GM12873 (cell line): ENCODE results near the gene PICALM.

Experiments used
- CTCF ChIP-seq: IDR thresholded peaks from 2 replicates; pipeline ENCODE4 v1.5.1; 2012; ENCODE audit warnings: low read depth, mild to moderate bottlenecking, moderate library complexity, low read length, control low read depth; ENCODE audit not compliant: insufficient read depth; ENCODE audit errors: missing control alignments

Gene PICALM

GRCh38 chr11:85913513-85913912 is 155.4 kb downstream of the PICALM start:
- no peak for TF ChIP-seq CTCF

GRCh38 chr11:85912414-85912813 is 156.5 kb downstream of the PICALM start:
- TF ChIP-seq CTCF = no peak
